Measurements from ENCODE around the gene BAK1. TPM values are rescaled to one million over a fixed set of nuclear protein-coding genes. Genes with fewer than 3 reads are reported as not detected.

Gene BAK1
- total and polyA plus RNA-seq, 2 donors (not counting 3 experiments of a cell fraction or from before 2014, with no cell fraction given), result 25.4 to 37.1 TPM

DNA sequence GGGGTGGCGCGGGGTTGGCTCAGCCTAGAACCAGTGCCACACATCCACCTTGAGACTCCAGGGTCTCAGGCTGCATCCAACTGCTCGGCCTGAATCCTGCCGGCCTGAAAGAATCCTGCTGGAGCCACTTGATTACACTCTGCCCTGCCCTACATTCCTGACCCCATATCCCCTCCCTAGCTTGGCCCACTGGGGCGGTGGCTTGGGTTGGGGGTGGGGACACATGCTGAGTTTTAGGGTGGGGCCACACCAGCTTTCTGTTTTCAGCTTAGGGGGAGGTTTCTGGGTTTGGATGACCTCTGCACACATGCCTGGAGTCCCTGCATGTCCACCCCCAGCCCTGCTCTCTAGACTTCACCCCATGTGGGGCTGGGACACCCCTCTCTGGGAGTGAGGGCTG, 47.8 kb upstream of the BAK1 start:
- peaks cover 43% of the 10 kb centered on the region for H3K79me2 ChIP-seq (ENCODE audit: control insufficient read depth, insufficient read depth, low read length)

DNA sequence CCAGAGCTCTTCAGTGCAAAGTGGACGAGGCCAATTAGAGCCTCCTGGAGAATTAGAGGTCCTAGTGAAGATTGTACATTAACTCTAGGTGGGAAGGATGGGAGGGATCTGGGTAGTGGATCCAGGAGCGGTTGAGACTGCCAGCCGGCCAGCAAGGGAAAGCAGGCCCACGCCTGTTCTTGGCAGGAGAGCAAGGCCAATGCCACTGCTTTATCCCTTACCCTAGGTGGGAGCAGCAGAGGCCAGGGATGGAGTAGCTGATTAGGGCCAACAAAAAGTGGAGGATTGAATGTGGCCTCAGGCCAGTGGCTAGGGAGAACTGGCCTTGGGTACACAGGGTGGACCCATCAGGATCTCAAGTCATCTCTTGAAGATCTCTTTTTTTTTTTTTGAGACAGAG, 44.8 kb upstream of the BAK1 start:
- H3K4me1 ChIP-seq (ENCODE audit: control insufficient read depth, extremely low read depth, insufficient read depth, low read length), result peaks cover 10% of the 10 kb centered on the region
- ChIA-PET CTCF (interaction anchor here (1.4 to 7.7 kb wide), 2 partner anchors 9 to 35 kb away, joined by 3 to 52 read pairs; no protein-coding TSS in a partner anchor), POLR2A (no interaction called here)
- DNase-seq (ENCODE audit: low read depth, low spot score), result no peak
- peaks cover 53% of the 10 kb centered on the region for H3K79me2 ChIP-seq (ENCODE audit: control insufficient read depth, insufficient read depth, low read length)
- no peak overlapping the region for H3K4me2 ChIP-seq (ENCODE audit: insufficient read depth, low read length)
- H3K27ac ChIP-seq (ENCODE audit: insufficient read depth, low read depth, low read length), result no peak overlapping the region
- intact Hi-C loops (cut with micrococcal nuclease) (loop anchor here (5.0 kb wide), 1 partner anchor 47 kb away; no protein-coding TSS in a partner anchor), dilution Hi-C loops (cut with MboI; ENCODE audit: extremely low pct_ligation_motif_present, low sequenced_read_pairs) (no loop called here)
- BruUV-seq (replicated peaks), result no TSS peak
- H3K9me3 ChIP-seq (replicated peaks; ENCODE audit: control insufficient read depth, insufficient read depth, low read length), result no peaks in the 10 kb centered on the region
- TF ChIP-seq, protein P1, sequence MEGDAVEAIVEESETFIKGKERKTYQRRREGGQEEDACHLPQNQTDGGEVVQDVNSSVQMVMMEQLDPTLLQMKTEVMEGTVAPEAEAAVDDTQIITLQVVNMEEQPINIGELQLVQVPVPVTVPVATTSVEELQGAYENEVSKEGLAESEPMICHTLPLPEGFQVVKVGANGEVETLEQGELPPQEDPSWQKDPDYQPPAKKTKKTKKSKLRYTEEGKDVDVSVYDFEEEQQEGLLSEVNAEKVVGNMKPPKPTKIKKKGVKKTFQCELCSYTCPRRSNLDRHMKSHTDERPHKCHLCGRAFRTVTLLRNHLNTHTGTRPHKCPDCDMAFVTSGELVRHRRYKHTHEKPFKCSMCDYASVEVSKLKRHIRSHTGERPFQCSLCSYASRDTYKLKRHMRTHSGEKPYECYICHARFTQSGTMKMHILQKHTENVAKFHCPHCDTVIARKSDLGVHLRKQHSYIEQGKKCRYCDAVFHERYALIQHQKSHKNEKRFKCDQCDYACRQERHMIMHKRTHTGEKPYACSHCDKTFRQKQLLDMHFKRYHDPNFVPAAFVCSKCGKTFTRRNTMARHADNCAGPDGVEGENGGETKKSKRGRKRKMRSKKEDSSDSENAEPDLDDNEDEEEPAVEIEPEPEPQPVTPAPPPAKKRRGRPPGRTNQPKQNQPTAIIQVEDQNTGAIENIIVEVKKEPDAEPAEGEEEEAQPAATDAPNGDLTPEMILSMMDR (IDR thresholded peaks at IDR 0.05; ENCODE audit: extremely low read depth in 1 of 2, insufficient read depth in 1 of 2, low read depth in 1 of 2, low read length in 2 of 2), result no peak
- TF ChIP-seq MYC (IDR thresholded peaks at IDR 0.05; ENCODE audit: low read depth, low read length), result no peak
- no peak for TF ChIP-seq POLR2A (IDR thresholded peaks at IDR 0.05; ENCODE audit: low read depth, low read length)
- TF ChIP-seq POLR2AphosphoS5 (IDR thresholded peaks at IDR 0.05; ENCODE audit: insufficient read depth, low read depth, low read length), result no peak
- TF ChIP-seq JUN (IDR thresholded peaks at IDR 0.05; ENCODE audit: borderline replicate concordance, insufficient read depth, insufficient read length, low read depth), result no peak
- no peak for TF ChIP-seq GATA2 (IDR thresholded peaks at IDR 0.05; ENCODE audit: insufficient read depth, insufficient read length, low read depth, low read length)
- no peak for TF ChIP-seq EZH2 (IDR thresholded peaks at IDR 0.05; ENCODE audit: borderline replicate concordance, low read depth, low read length, severe bottlenecking)
- TF ChIP-seq FOS (IDR thresholded peaks at IDR 0.05; ENCODE audit: borderline replicate concordance, insufficient read depth, low read length), result no peak
- no peaks in the 10 kb centered on the region for H3K9me1 ChIP-seq (replicated peaks; ENCODE audit: control insufficient read depth, extremely low read depth, insufficient read depth, low read length)
- no peaks in the 10 kb centered on the region for H3K27me3 ChIP-seq (ENCODE audit: control insufficient read depth in 2 of 2, insufficient read depth in 2 of 2, low read length in 2 of 2)
- no peak overlapping the region for H3K4me3 ChIP-seq (replicated peaks in 1 of 3; ENCODE audit: insufficient read depth in 1 of 3, low read depth in 1 of 3, low read length in 3 of 3)
- H2AFZ ChIP-seq (ENCODE audit: low read depth, low read length), result no peak overlapping the region
- H3K9ac ChIP-seq (replicated peaks; ENCODE audit: extremely low read depth, insufficient read depth, low read length), result no peak overlapping the region
- H3K36me3 ChIP-seq (ENCODE audit: control insufficient read depth in 2 of 2, extremely low read depth in 1 of 2, insufficient read depth in 2 of 2, low read length in 2 of 2), result no peaks in the 10 kb centered on the region
- no peak for FAIRE-seq
- no peaks in the 10 kb centered on the region for H4K20me1 ChIP-seq (replicated peaks; ENCODE audit: control insufficient read depth, extremely low read depth, insufficient read depth, low read length)

More for the DNA sequence above, 47.8 kb upstream of the BAK1 start:
- no TSS peak for BruUV-seq (replicated peaks)
- H3K27ac ChIP-seq (ENCODE audit: insufficient read depth, low read depth, low read length), result no peak overlapping the region
- dilution Hi-C loops (cut with MboI; ENCODE audit: extremely low pct_ligation_motif_present, low sequenced_read_pairs), result no loop called here
- no peaks in the 10 kb centered on the region for H3K9me3 ChIP-seq (replicated peaks; ENCODE audit: control insufficient read depth, insufficient read depth, low read length)
- no peak overlapping the region for H2AFZ ChIP-seq (ENCODE audit: low read depth, low read length)
- H3K4me1 ChIP-seq (ENCODE audit: control insufficient read depth, extremely low read depth, insufficient read depth, low read length), result peaks cover 6% of the 10 kb centered on the region
- H3K4me3 ChIP-seq (replicated peaks in 1 of 3; ENCODE audit: insufficient read depth in 1 of 3, low read depth in 1 of 3, low read length in 3 of 3), result no peak overlapping the region
- H3K36me3 ChIP-seq (ENCODE audit: control insufficient read depth in 2 of 2, extremely low read depth in 1 of 2, insufficient read depth in 2 of 2, low read length in 2 of 2), result no peaks in the 10 kb centered on the region
- no peaks in the 10 kb centered on the region for H4K20me1 ChIP-seq (replicated peaks; ENCODE audit: control insufficient read depth, extremely low read depth, insufficient read depth, low read length)
- no peak overlapping the region for H3K9ac ChIP-seq (replicated peaks; ENCODE audit: extremely low read depth, insufficient read depth, low read length)
- CTCF ChIA-PET, result interaction anchor here (3.4 kb wide), 1 partner anchor 38 kb away, joined by 8 read pairs; no protein-coding TSS in a partner anchor
- no peaks in the 10 kb centered on the region for H3K9me1 ChIP-seq (replicated peaks; ENCODE audit: control insufficient read depth, extremely low read depth, insufficient read depth, low read length)
- POLR2A ChIA-PET, result no interaction called here
- FAIRE-seq (no peak), DNase-seq (ENCODE audit: low read depth, low spot score) (no peak)
- TF ChIP-seq FOS (IDR thresholded peaks at IDR 0.05; ENCODE audit: borderline replicate concordance, insufficient read depth, low read length) (no peak), POLR2A (IDR thresholded peaks at IDR 0.05; ENCODE audit: low read depth, low read length) (no peak)
- H3K27me3 ChIP-seq (ENCODE audit: control insufficient read depth in 2 of 2, insufficient read depth in 2 of 2, low read length in 2 of 2), result no peaks in the 10 kb centered on the region
- intact Hi-C loops (cut with micrococcal nuclease), result no loop called here
- H3K4me2 ChIP-seq (ENCODE audit: insufficient read depth, low read length), result no peak overlapping the region
